Measurements from ENCODE around the gene DPY19L2.
"Not testable (repeated sequence)": the region's sequence is repeated elsewhere in the genome, so short reads cannot be mapped to it uniquely, and the experiment has no call there.

The DPY19L2 gene

DNA sequence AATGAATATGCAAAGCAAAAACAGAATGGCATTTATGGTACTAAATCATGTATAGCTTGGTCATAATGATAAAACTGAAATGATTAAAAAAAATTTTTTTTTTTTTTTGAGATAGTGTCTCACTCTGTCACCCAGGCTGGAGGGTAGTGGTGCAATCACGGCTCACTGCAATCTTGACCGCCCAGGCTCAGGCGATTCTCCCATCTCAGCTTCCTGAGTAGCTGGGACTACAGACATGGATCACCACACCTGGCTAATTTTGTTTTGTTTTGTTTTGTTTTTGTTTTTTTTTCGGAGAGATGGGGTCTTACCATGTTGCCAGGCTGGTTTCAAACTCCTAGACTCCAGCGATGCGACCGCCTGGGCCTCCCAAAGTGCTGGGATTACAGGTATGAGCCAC lies 138.7 kb downstream of the DPY19L2 start:
- not testable (repeated sequence) for DNase-seq (ENCODE audit: low spot score)

DNA sequence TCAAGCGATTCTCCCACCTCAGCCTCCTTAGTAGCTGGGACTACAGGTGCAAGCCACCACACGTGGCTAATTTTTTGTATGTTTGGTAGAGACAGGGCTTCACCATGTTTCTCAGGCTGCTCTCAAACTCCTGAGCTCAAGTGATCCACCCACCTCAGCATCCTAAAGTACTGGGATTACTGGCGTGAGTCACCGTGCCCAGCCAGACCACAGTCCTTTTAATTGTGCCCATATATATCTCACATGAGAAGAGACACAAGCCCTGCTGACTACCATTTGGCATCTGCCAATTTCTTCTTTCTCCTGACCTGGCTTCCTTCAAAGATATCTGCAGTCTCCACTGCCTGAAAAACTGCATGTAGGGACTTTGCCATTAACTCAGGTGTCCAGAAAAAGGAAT lies 142.5 kb downstream of the DPY19L2 start:
- no peak for DNase-seq (ENCODE audit: low spot score)

DNA sequence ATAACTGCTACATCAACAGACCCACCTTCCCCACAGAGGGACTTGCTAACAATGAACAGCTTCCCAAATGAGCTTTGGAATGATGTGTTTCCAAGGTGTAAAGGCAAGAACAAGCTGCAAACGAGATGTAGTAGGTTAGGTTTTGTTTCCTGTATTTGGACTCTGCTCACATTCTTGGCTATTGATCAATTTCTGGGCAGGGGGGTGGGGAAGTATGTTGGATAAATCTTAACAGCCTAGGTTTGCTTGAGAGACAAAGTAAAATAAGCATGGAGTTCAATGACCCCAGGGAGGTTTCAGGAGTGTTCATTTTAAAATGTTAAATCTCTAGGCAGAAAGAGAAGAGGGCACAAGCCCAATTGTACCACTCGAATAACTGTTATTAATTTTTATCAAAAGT lies 146.6 kb downstream of the DPY19L2 start:
- no peak for DNase-seq (ENCODE audit: low spot score)

Measured in GM03348 (cell line).